GM21423 (cell line): Measurements from ENCODE around the gene FOXP3.

ENCODE experiments used
- ATAC-seq: cut with Tn5 transposase; IDR thresholded peaks from one replicate; pipeline ENCODE4 v1.9.1; 2021; ENCODE audit warnings: mild to moderate bottlenecking, moderate library complexity; ENCODE audit not compliant: unreplicated experiment

FOXP3 gene

GRCh38 chrX:49226946-49227345, 37.6 kb downstream of the FOXP3 start:
- ATAC-seq, result no peak

GRCh38 chrX:49225858-49226257, 38.7 kb downstream of the FOXP3 start:
- ATAC-seq, result no peak

- no peak for ATAC-seq
Observed at GRCh38 chrX:49221868-49222267, 42.6 kb downstream of the FOXP3 start.

- ATAC-seq, result no peak
Observed at GRCh38 chrX:49220100-49220499, 44.4 kb downstream of the FOXP3 start.

- no peak for ATAC-seq
Observed at GRCh38 chrX:49214996-49215526, 49.4 kb downstream of the FOXP3 start.

GRCh38 chrX:49214416-49214815, 50.1 kb downstream of the FOXP3 start:
- no peak for ATAC-seq

GRCh38 chrX:49212861-49213260, 51.6 kb downstream of the FOXP3 start:
- ATAC-seq, result no peak

- ATAC-seq, result no peak
Observed at GRCh38 chrX:49212209-49212608, 52.3 kb downstream of the FOXP3 start.

- ATAC-seq, result no peak
Observed at GRCh38 chrX:49211074-49211473, 53.4 kb downstream of the FOXP3 start.

- ATAC-seq, result no peak
Observed at GRCh38 chrX:49210406-49210805, 54.1 kb downstream of the FOXP3 start.

GRCh38 chrX:49209434-49210251, 54.9 kb downstream of the FOXP3 start:
- ATAC-seq, result no peak

- ATAC-seq, result no peak
Observed at GRCh38 chrX:49208399-49208798, 56.1 kb downstream of the FOXP3 start.

- ATAC-seq, result no peak
Observed at GRCh38 chrX:49206543-49206942, 58.0 kb downstream of the FOXP3 start.

GRCh38 chrX:49205443-49205842, 59.1 kb downstream of the FOXP3 start:
- ATAC-seq, result no peak

GRCh38 chrX:49204709-49205108, 59.8 kb downstream of the FOXP3 start:
- no peak for ATAC-seq

GRCh38 chrX:49204017-49204416, 60.5 kb downstream of the FOXP3 start:
- ATAC-seq, result no peak

- ATAC-seq, result no peak
Observed at GRCh38 chrX:49203536-49203935, 61.0 kb downstream of the FOXP3 start.

GRCh38 chrX:49202022-49202421, 62.5 kb downstream of the FOXP3 start:
- no peak for ATAC-seq
